UCSD-AML1 (cell line): ENCODE results near the gene FAM149B1.
A peak's percentile ranks its signal among the peaks of the same experiment; 100 is the strongest.
"Not testable (repeated sequence)": the region's sequence is repeated elsewhere in the genome, so short reads cannot be mapped to it uniquely, and the experiment has no call there.

Experiments used
- DNase-seq: peaks from one replicate; lab custom pipeline; 2025; ENCODE audit not compliant: unreplicated experiment; lab: John Stamatoyannopoulos, UW

The FAM149B1 gene

DNA sequence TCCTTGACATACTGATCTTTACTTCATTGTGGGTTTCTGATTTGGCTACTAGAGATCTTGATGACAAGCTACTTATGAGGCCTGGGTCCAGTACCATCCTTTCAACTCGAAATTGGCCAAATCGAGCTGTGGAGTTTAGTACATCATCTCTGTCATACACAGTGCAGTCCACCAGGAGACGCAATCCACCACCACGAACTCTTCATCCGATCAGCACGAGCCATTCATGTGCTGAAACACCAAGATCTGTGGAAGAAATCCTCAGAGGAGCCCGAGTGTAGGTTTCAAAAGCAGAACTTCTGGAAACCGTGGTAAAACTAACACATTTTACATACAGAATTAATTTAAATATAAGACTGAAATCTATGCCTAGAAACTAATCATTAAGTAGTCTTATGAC, 65.0 kb downstream of the FAM149B1 start:
- DNase-seq: peak; percentile 14

DNA sequence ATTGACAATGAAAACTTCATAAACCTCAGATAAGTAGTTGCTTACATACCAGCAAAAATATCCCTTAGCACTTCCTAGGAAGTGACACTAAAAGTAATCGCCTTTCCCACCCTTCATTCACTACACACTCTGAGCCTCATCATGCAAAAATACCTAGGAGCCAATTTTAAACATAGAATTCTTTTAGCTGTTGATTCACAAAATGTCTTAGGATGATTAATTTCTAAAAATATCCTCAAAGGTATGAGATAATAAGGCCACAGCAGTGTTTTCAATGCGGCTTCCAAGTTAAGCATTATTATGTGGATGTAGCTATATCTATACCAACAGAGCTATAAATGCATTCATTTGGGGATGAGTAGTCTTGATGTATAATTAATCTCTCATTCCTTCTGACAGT, 66.0 kb downstream of the FAM149B1 start:
- DNase-seq: no peak

DNA sequence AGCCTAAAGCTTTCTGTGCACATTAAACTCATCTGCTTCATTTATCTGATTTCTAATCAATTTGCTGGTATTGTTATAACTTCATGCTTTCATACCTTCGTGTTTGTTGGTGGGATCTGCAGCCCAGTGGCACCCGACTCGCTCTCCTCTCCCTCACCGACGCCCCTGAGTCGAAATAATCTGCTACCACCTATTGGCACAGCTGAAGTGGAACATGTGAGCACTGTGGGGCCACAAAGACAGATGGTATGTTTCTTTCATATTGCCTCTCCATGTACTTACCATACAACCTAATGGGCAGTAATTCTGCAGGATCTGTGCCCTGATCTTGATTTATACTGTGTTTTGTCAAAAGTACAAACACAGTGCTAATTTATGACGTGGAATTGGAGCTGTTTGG, 66.8 kb downstream of the FAM149B1 start:
- no peak for DNase-seq

DNA sequence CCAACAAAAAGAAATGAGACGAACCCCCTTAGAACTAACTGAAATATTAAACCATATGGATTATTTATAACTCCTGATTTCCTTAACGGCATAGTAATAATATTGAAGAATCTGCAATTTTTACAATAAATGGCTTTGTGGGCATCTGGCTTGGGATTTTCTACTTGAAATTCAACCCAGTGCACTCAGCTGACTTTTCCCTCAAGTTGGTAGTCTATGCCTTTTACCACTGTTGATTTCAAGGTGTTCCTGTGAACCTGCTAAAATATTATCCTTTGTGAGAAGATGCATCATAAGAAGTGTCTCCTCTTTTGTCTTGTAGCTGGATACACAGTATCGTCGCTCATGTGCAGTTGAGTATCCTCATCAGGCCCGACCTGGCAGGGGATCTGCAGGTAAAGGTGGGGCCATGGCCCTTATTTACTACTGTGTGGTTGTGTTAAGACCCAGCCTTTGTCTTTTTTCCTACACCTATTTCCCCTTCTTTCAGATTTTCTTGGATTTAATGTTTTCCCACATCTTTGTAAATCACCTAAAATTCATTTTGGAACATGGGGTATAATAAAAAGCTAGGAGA, 71.2 kb downstream of the FAM149B1 start:
- no peak for DNase-seq

DNA sequence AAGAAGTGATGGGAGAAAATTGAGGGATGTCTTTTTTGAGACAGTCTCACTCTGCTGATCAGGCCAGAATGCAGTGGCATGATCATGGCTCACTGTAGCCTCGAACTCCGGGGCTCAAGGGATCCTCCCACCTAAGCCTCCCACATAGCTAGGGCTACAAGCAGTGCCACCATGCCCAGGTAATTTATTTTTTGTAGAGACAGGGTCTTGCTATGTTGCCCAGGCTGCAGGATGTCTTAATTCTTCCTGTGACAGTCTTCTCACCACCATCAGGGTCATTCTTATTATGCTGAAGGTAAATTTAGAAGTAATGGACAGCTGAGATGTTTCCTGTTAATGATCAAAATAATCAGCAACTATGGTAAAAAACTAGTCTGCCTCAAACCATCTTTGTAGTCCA, 72.0 kb downstream of the FAM149B1 start:
- no peak for DNase-seq

DNA sequence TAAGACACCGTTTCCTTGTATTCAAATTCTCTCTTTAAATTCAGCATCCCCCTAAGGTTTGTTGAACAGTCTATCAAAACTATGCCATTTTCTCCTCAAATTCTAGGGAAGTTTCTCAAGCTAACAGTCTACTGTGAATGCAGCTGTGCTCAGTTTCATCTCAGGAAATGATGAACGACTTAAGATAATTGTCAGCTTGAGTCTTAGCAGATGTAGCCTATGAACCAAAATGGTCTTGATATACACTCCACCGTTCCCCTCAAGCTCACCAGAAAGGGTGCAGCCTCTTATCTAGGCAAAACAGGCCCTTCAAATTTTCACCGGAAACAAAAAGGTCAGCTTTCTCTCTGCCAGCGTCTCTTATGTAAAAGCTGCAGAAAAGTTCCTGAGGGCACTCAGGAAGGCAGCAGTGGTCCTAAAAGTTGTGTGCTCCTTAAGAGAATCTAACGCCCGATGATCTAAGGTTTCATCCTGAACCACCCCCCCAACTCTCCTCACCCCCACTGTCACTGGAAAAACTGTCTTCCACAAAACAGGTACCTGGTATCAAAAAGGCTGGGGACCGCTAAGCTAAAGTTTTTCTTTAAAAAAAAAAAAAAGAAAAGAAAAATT, 77.1 kb downstream of the FAM149B1 start:
- peak; percentile 21 for DNase-seq

DNA sequence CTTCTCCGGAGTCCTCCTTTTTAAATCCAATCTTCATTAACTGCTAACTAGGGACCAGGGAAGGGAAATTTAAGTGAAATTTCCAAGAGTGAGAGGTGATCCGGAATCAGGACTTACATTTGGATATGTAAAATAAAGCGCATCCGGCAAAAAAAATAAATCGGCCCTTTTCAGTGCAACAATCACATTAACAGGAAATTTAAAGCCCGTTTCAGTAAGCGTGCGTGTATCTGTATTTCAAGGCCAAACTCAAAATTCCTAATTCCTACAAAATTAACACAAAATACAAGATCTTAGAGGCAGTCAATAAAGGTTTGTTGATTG, 78.4 kb downstream of the FAM149B1 start:
- no peak for DNase-seq

DNA sequence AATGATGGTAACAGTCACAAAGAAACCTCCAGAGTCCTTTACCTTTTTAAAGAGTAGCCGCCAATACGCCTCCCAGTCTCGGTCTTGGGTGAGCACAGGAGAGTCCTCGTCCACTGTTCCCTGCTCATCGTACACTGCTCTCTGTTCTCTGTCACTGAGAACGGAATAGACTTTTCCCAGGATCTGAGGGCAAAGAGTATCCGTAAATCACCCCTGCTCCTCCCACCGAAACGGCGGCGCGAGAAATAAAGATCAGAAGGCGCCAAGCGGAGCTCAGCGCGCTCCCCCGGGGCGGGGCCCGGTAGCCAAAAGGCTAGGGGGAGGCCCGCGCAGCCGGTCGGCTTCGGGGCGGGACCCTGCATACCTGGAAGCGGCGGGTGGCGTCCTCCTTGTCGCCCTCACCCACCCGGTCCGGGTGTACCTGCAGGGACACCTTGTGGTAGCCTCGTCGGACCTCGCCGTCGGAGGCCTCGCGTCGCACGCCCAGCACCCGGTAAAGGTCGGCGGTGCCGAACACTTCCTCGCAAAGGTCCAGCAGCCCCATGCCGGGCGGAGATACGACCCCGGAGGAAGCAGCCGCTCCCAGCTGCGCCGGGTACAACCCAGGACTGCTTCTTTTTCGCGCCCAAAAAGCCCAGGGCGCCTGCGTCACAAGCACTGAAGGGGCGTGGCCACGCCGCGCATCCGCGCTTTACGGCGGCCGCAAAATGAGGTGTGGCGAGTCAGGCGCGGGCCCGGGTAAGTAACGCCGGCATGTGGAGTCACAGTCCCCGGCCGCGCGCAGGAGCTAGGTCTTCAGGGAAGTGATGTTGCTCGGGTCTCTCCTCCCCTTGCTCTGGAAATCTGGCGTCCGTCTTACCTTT, 79.0 kb downstream of the FAM149B1 start, which contains the start of gene DNAJC9:
Gene DNAJC9 (minus strand): TSS at position 610 of the 863 bp plus-strand sequence. CDS start 66 bp downstream, at position 544.
- DNase-seq: peak; percentile 94

DNA sequence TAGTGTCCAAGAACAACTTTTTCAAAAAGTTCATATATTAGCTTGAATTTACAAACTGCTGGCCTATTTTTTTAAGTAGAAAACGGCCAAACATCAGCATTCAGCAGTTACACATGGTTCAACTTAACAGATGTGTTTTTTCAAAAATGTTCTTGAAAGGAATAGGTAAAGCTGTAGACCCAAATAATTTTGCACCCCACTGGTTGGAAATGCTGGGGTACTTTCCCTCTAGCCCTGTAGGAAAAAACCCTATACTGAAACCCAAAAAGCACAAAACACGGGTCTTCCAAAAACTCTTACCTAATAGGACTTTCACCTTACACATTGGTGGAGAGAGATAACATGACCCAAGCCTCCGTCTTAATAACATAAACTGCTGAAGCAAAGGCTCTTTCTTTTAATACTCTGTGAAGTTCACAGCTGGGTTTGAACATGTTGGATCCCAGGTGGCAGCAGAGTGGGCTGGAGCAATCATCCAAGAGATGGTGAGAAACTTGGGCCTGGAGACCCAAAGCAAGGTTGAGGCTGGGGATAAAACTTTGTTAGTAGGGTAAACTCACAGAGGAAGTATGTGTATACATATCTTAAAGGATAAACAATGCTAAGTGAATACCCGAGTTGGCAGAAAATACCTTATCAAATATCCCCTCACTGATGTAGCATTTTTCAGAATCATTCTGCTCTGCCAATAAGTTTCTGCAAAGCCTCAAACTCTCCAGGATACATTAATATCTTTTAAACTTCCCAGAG, 79.8 kb downstream of the FAM149B1 start:
- no peak for DNase-seq

DNA sequence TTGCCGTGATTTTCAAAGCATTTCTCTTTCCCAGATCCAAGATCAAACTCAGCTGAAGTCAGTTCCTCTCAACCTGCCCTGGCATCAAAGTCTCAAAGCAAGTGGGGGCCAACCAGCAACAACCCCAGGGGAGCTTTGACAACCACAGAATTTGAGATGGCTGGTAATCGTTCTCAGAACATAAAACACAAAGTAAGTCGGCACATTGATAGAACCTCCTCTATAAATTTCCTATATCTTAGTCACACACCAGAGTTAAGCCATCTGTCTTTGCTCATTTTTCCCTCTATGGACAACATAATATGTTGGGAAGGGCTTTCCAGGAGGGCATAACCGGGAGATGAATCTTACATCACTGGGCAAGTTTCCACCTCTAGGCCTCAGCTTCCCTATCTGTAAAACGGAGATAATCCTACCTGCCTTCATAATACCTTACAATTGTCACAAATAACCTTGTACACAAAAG, 80.4 kb downstream of the FAM149B1 start:
- DNase-seq: no peak

DNA sequence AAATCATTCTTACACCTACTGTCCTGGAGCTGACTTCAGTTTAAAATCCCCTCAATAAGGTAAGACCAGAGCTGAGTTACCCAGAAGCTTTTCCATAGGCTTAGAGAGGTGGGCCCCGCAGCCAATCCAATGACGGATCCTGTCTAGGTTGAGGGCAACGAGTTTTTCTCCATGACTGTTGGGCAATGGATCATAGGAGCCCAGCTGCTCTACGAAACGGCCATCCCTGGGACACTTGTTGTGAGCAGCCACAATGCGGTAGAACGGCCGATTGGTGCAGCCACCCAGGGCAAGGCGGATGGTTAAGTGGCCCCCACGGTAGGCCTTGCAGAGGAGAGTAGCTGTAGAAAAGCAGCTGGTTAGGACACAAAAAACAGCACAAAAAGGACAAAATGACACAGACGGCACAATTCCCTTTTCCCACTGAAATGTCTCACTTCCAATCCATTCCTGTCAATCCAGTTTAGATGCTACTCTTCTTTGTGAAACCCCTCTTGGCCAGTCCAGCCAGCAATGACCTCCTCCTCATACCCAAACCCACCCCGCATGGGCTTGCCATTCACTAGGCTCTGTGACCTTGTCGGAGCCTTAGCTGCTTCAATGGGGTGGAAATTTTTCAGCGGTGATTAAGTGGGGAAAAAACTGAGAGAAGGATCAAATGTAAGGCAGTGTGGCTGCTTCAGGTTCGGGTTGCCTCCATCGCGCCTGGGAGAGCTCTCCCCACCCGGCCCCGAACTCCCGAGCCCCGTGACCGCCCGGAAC, 83.9 kb downstream of the FAM149B1 start:
- DNase-seq: no peak

DNA sequence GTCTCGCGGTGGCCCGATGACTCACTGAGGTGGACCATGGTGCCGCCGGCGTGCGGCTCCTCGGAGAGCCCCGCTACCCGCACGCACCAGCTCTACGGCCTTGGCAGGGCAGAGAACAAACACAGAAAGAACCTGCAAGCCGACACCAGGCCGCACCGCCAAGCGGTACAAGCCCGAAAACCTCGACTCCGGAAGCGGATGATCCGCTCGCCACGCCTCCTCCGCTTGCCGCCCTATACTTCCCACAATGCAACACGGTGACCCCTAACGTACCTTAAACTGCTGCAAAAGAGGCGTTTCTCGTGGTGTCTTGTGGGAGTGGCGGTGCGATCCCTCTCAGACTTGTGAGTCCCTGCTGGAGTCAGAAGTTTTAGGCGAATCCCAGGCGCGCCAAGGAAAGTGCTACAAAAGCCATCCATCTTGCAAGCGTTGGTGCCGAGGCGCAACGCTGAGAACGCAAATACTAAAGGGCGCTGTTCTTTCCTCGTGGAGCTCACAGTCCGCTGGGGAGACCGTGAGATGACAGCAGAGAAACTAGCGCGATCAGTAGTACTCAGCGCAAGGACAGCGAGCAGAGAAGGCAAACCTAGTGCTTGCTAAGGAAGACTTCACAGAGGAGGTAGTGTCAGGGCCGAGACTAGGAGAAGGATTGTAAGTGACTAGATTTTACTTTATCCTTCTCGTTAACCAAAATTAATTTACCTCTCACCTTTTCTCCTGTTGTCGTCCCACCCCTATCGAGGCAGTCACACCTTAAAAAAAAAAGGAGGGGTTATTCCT, 84.7 kb downstream of the FAM149B1 start, which contains the start of gene MRPS16:
Gene MRPS16 (minus strand): TSS at position 200 of the 780 bp plus-strand sequence. CDS start 162 bp downstream, at position 38.
- DNase-seq: peak; percentile 92

DNA sequence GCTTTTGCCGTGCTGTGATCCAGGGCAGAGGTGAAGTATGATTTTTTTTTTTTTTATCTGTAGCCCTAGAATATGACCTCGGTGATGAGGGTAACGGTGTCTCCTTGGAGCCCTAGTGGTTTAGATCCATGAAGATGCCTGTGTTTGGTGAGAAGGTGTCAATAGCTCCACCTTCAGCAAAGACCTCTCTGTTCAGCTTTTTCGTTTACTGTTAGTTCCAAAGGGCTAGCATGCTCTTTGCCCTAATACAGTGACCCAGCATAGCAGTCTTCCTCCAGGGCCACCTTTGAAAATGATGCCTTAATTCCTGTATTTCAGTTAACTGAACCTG, 85.3 kb downstream of the FAM149B1 start:
- DNase-seq: no peak

DNA sequence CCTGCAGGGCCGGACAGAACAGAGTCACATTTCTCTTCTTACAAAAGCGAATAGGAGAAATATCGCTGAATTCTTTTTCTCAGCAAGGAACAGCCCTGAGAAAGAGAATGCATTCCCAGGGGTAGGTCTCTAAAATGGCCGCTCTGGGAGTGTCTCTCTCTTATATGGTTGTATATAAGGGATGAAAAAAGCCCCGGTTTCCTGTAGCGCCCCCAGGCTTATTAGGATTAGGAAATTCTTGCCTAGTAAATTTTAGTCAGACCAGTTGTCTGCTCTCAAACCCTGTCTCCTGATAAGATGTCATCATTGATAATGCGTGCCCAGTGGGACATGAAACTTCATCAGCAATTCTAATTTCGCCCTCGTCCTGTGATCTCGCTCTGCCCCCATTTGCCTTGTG, 90.7 kb downstream of the FAM149B1 start:
- DNase-seq: not testable (repeated sequence)

DNA sequence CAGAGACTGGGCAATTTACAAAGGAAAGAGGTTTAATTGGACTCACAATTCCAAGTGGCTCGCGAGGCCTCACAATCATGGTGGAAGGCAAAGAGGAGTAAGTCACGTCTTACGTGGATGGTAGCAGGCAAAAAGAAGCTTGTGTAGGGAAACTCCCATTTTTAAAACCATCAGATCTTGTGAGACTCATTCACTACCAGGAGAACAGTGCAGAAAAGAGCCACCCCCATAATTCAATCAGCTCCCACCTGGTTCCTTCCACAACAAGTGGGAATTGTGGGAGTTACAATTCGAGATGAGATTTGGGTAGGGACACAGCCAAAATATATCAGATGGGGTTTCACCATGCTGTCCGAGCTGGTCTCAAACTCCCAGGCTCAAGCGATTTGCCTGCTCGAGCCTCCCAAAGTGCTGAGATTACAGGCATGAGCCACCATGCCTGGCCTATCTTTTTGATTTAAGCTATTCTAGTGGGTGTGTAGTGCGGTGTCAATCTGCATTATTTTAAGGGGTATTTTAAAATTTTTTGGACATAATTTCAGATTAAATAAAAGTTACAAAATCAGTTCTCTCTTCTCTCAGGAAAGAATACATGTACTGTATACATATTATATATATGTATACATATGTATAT, 93.6 kb downstream of the FAM149B1 start:
- DNase-seq: no peak

DNA sequence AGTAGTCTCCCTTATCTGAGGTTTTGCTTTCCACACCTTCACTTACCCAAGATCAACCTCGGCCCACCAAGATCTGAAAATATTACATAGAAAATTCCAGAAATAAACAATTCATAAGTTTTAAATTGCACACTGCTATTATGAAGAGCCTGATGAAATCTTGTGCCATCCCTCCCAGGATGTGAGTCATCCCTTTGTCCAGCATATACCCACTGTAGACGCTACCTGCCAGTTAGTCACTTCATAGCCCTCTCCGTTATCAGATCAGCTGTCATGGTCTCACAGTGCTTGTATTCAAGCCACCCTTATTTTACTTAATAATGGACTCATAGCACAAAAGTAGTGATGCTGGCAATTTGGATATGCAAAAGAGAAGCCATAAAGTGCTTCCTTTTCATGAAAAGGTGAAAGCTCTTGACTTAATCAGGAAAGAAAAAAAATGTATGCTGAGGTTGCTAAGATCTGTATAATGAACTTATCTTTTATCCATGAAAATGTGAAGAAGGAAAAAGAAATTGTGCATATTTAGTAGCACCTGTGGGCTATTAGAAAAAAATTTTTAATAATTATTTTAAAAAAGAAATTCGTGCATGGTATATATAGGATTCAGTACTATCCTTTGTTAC, 94.3 kb downstream of the FAM149B1 start:
- DNase-seq: no peak

DNA sequence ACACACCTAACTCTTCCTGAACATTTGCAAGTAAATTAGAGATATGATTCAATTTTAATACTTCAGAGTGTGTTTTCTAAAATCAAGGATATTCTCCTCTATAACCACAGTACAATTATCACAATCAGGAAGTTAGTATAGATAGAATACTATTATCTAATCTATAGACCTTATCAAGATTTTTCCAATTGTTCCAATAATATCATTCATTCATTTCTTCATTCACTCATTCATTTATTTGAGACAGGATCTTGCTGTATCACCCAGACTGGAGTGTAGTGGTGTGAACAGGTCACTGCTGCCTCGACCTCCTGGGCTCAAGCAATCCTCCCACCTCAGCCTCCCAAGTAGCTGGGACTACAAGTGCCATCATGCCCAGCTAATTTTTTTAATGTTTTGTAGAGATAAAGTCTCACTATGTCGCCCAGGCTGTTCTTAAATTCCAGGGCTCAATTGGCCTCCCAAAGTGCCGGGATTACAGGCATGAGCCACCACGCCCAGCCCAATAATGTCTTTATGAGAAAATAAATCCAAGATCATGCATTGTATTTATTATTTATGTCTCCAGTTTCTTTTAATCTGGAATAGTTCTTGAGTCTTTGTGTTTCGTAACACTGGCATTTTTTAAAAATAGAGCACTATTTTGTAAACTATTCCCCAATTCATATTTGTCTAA, 95.1 kb downstream of the FAM149B1 start:
- no peak for DNase-seq

DNA sequence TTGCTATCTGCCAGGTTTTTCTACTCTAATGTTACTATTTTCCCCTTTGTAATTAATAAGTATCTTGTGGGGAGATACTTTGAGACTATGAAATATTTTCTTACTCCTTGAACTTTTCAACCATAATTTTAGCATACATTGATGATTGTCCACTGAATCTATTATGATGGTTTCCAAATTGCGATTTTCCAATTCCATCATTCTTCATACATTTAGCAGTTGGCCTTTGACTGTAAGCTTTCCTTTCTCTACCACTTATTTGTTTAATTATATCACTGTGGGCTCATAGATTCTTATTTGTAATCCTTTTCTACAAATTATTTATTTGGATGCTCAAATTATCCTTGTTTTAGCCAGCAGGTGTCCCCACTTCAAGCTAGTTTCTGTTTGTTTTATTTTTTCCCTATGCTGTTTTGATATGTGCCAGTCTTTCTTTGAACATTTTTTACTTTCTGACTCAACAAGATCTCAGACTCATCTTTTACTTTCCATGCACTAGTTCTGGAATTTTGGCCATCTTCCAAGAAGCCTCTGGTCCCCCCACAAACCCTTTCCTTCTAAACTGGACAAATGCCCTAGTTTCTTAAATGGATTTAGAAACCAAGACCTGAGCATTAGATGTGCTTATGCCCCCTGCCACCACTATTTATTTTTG, 95.9 kb downstream of the FAM149B1 start:
- no peak for DNase-seq
